Panc1 (cell line): ENCODE results near the gene MGAT1. TPM values are rescaled to one million over a fixed set of nuclear protein-coding genes. Genes with fewer than 3 reads are reported as not detected.

Experiments used
- ATAC-seq: fragments of 200-7000 bp; cut with Tn5 transposase; 2 replicates; pipeline ENCODE4 v1.9.1; 2020; ENCODE audit warnings: mild to moderate bottlenecking, moderate library complexity
- BruUV-seq: library from RNA; stranded (reverse); fragments of 400-500 nt; replicated peaks from 2 replicates; lab custom pipeline; 2021; lab: Mats Ljungman, UMichigan
- CTCF ChIA-PET: fragments of 300-600 bp; sonication (Branson Sonifier 250); formaldehyde crosslinking; loops from one replicate; lab custom pipeline; 2022; ENCODE audit warnings: antibody characterized with exemption; lab: Charles Lee
- POLR2A ChIA-PET: fragments of 300-600 bp; sonication (Branson Sonifier 250); formaldehyde crosslinking; loops from one replicate; lab custom pipeline; 2022; ENCODE audit warnings: antibody characterized with exemption; lab: Charles Lee
- DNase-seq: peaks from one replicate; pipeline ENCODE4 v3.0.0-alpha.2; 2010; ENCODE audit warnings: low read depth, low spot score
- H3K27ac ChIP-seq: 2 replicates; pipeline ENCODE4 v1.5.1; 2011; ENCODE audit warnings: mild to moderate bottlenecking, low read length, inconsistent platforms
- H3K27me3 ChIP-seq: fragments of 200-500 bp; sonication (Bioruptor generic); 2 replicates; pipeline ENCODE4 v1.6.0; 2014; ENCODE audit warnings: low read length, inconsistent platforms; ENCODE audit not compliant: control insufficient read depth, insufficient read depth
- H3K36me3 ChIP-seq: fragments of 200-500 bp; sonication (Bioruptor generic); 2 replicates; pipeline ENCODE4 v1.5.1; 2014; ENCODE audit warnings: inconsistent platforms, mild to moderate bottlenecking, low read length, moderate library complexity; ENCODE audit not compliant: control insufficient read depth, insufficient read depth
- H3K4me1 ChIP-seq: 2 replicates; pipeline ENCODE4 v1.5.1; 2011; ENCODE audit warnings: inconsistent platforms, mild to moderate bottlenecking, low read length, moderate library complexity; ENCODE audit not compliant: control insufficient read depth, insufficient read depth
- H3K4me3 ChIP-seq, 2 experiments: 2 replicates each; pipeline ENCODE4 v1.5.1; 2011 to 2012; ENCODE audit warnings: low read depth in 2 of 2, low read length in 2 of 2, mild to moderate bottlenecking in 2 of 2, inconsistent platforms in 1 of 2, moderate library complexity in 1 of 2
- H3K9me3 ChIP-seq: fragments of 200-500 bp; sonication (Bioruptor generic); 2 replicates; pipeline ENCODE4 v1.5.1; 2014; ENCODE audit warnings: low read depth, mild to moderate bottlenecking, inconsistent platforms, low read length, moderate library complexity; ENCODE audit not compliant: control insufficient read depth, insufficient read depth
- CTCF ChIP-seq: fragments of 450-650 bp; IDR thresholded peaks from 2 replicates; pipeline ENCODE4 v1.5.1; 2017; ENCODE audit warnings: mild to moderate bottlenecking
- POLR2AphosphoS5 ChIP-seq: IDR thresholded peaks from 2 replicates; pipeline ENCODE4 v1.6.1; 2012; ENCODE audit warnings: mild to moderate bottlenecking, low read depth, low read length, moderate library complexity
- REST ChIP-seq, 2 experiments: IDR thresholded peaks; 2 replicates each; pipeline ENCODE4 v1.6.1; 2011 to 2012; ENCODE audit warnings: low read depth in 2 of 2, control low read depth in 1 of 2, low read length in 1 of 2, mild to moderate bottlenecking in 1 of 2, moderate library complexity in 1 of 2; ENCODE audit not compliant: insufficient read depth in 1 of 2
- SIN3A ChIP-seq: IDR thresholded peaks from 2 replicates; pipeline ENCODE4 v1.6.1; 2012; ENCODE audit warnings: low read depth, mild to moderate bottlenecking, low read length, moderate library complexity, borderline replicate concordance; ENCODE audit not compliant: insufficient read depth
- TCF7L2 ChIP-seq: IDR thresholded peaks from 2 replicates; pipeline ENCODE4 v1.6.1; 2011; ENCODE audit warnings: mild to moderate bottlenecking, low read depth, low read length, inconsistent platforms
- in situ Hi-C: cut with HindIII; loops from 2 replicates; pipeline ENCODE4 v1.10.0; 2016; ENCODE audit warnings: low sequenced_read_pairs, low pct_unique_long_range_greater_than_20kb
- intact Hi-C: fragments of 100-400 bp; cut with micrococcal nuclease; formaldehyde crosslinking; loops from one replicate; pipeline ENCODE4 v1.10.0; 2022; ENCODE audit not compliant: unreplicated experiment
- total RNA-seq: library from RNA; stranded (reverse); gene quantifications from one replicate; pipeline ENCODE4 v1.2.1, GENCODE V29; 2021; ENCODE audit not compliant: unreplicated experiment

Gene MGAT1
- total RNA-seq, 1 experiment from 2014 or later: 113 TPM

- CTCF ChIA-PET: no interaction called here
- intact Hi-C loops (no loop called here), in situ Hi-C loops (no loop called here)
- no TSS peak for BruUV-seq
- Histone ChIP-seq H3K9me3 (no peaks in the 10 kb centered on the region), H3K4me3 (no peak overlapping the region), H3K27me3 (no peaks in the 10 kb centered on the region), H3K27ac (no peak overlapping the region), H3K4me1 (peaks cover 8% of the 10 kb centered on the region), H3K36me3 (no peaks in the 10 kb centered on the region)
- ATAC-seq (no peak), DNase-seq (no peak)
- TF ChIP-seq POLR2AphosphoS5: no peak
- TF ChIP-seq CTCF: no peak
- no peak for TF ChIP-seq TCF7L2
- no peak for TF ChIP-seq REST (IDR thresholded peaks at IDR 0.05; ENCODE audit: insufficient read depth in 1 of 2, low read depth in 2 of 2, low read length in 1 of 2)
- TF ChIP-seq SIN3A: no peak
- POLR2A ChIA-PET: interaction anchor here (1.1 kb wide), 1 partner anchor 48 kb away, joined by 3 read pairs; no protein-coding TSS in a partner anchor
Measured at GRCh38 chr5:180818677-180819341, 16.2 kb upstream of the MGAT1 start.

GRCh38 chr5:180817893-180818674 is 15.5 kb upstream of the MGAT1 start:
- H3K36me3 ChIP-seq: no peaks in the 10 kb centered on the region
- H3K9me3 ChIP-seq: no peaks in the 10 kb centered on the region
- DNase-seq: no peak
- no peak for TF ChIP-seq REST (IDR thresholded peaks at IDR 0.05; ENCODE audit: insufficient read depth in 1 of 2, low read depth in 2 of 2, low read length in 1 of 2)
- no peak for TF ChIP-seq CTCF
- TF ChIP-seq POLR2AphosphoS5: no peak
- no peak for TF ChIP-seq TCF7L2
- no peak for TF ChIP-seq SIN3A
- H3K27me3 ChIP-seq: no peaks in the 10 kb centered on the region
- ATAC-seq: no peak
- ChIA-PET POLR2A (interaction anchor here (1.1 kb wide), 1 partner anchor 48 kb away, joined by 3 read pairs; no protein-coding TSS in a partner anchor), CTCF (no interaction called here)
- peaks cover 11% of the 10 kb centered on the region for H3K4me1 ChIP-seq
- H3K4me3 ChIP-seq: no peak overlapping the region
- no peak overlapping the region for H3K27ac ChIP-seq
- in situ Hi-C loops: no loop called here
- no TSS peak for BruUV-seq
- intact Hi-C loops: no loop called here
